ENCODE results near the gene PC. TPM values are rescaled to one million over a fixed set of nuclear protein-coding genes. Genes with fewer than 3 reads are reported as not detected.

The PC gene
- polyA plus RNA-seq, 1 of the 3 experiments (the other 2 are of a cell fraction): 9.7 TPM

- POLR2A ChIA-PET: no interaction called here
Measured at GRCh38 chr11:66809592-66809991, 148.6 kb downstream of the PC start.

More at GRCh38 chr11:66809592-66809991, 148.6 kb downstream of the PC start:
- H3K9me3 ChIP-seq: no peaks in the 10 kb centered on the region
- CTCF ChIA-PET: interaction anchor here (1.3 to 1.8 kb wide), 2 partner anchors 9 to 24 kb away, joined by 3 to 5 read pairs; no protein-coding TSS in a partner anchor
- no peak for TF ChIP-seq RAD21 (IDR thresholded peaks at IDR 0.05; ENCODE audit: low read length)
- TF ChIP-seq TEAD4 (IDR thresholded peaks at IDR 0.05; ENCODE audit: borderline replicate concordance, insufficient read depth): no peak
- no peak for TF ChIP-seq NRF1 (IDR thresholded peaks at IDR 0.05; ENCODE audit: low read depth, low read length)
- TF ChIP-seq REST (IDR thresholded peaks at IDR 0.05; ENCODE audit: low read depth, low read length): no peak
- TF ChIP-seq SIN3A (IDR thresholded peaks at IDR 0.05; ENCODE audit: borderline replicate concordance, low read depth, low read length): no peak
- no peak for TF ChIP-seq SMC3 (IDR thresholded peaks at IDR 0.05; ENCODE audit: low read depth, low read length)
- TF ChIP-seq JUND (IDR thresholded peaks at IDR 0.05): no peak
- TF ChIP-seq TCF12 (IDR thresholded peaks at IDR 0.05): no peak
- no peak for TF ChIP-seq USF1 (IDR thresholded peaks at IDR 0.05; ENCODE audit: borderline replicate concordance, low read depth)
- no peak for TF ChIP-seq EZH2phosphoT487 (IDR thresholded peaks at IDR 0.05; ENCODE audit: borderline replicate concordance, low read depth)
- TF ChIP-seq RCOR1 (IDR thresholded peaks at IDR 0.05; ENCODE audit: low read length): no peak
- H3K4me2 ChIP-seq: no peak overlapping the region
- H3K27ac ChIP-seq (ENCODE audit: low read depth in 2 of 2, low read length in 1 of 2): no peak overlapping the region
- DNase-seq: no peak
- H3K36me3 ChIP-seq (replicated peaks in 1 of 2; ENCODE audit: control insufficient read depth in 1 of 2, insufficient read depth in 2 of 2, low read length in 1 of 2): peaks cover 0 to 18% of the 10 kb centered on the region in 2 experiments
- no peaks in the 10 kb centered on the region for H3K79me2 ChIP-seq (ENCODE audit: insufficient read depth)
- H3K9ac ChIP-seq: no peak overlapping the region
- no peaks in the 10 kb centered on the region for H4K20me1 ChIP-seq (ENCODE audit: insufficient read depth)
- H3K4me1 ChIP-seq (ENCODE audit: control insufficient read depth in 1 of 2, insufficient read depth in 2 of 2, low read depth in 1 of 2, low read length in 1 of 2): no peaks in the 10 kb centered on the region
- H3K27me3 ChIP-seq (ENCODE audit: insufficient read depth): no peaks in the 10 kb centered on the region
- H3F3A ChIP-seq (replicated peaks; ENCODE audit: insufficient read depth): no peaks in the 10 kb centered on the region
- no peak overlapping the region for H2AFZ ChIP-seq (ENCODE audit: low read depth)
- H3K4me3 ChIP-seq (ENCODE audit: low read depth in 2 of 2, low read length in 1 of 2): no peak overlapping the region
- H3K9me2 ChIP-seq: no peaks in the 10 kb centered on the region
- 95% methylated on average over 3 of the region's 3 CpGs for WGBS (ENCODE audit: low lambda C conversion rate)

Data from SK-N-SH (cell line).